Ureter (tissue), 1 donor: ENCODE results near the gene RAP1GAP2. TPM values are rescaled to one million over a fixed set of nuclear protein-coding genes. Genes with fewer than 3 reads are reported as not detected.
A peak's percentile ranks its signal among the peaks of the same experiment; 100 is the strongest.
"Not testable (repeated sequence)": the region's sequence is repeated elsewhere in the genome, so short reads cannot be mapped to it uniquely, and the experiment has no call there.

Source experiments
- DNase-seq: peaks from one replicate; pipeline ENCODE4 v3.0.0-alpha.2; 2020; ENCODE audit warnings: low spot score
- total RNA-seq: library from RNA; stranded (reverse); gene quantifications from one replicate; pipeline ENCODE4 v1.2.4, GENCODE V29; 2023
- donor health status: DM: yes; HTN: yes; CAD: no.

The RAP1GAP2 gene
- total RNA-seq, 1 donor from 2014 or later = 49.2 TPM

GRCh38 chr17:2814481-2815341 lies 18.5 kb downstream of the RAP1GAP2 start:
- peak; percentile 54 for DNase-seq

GRCh38 chr17:2815781-2816185 lies 19.5 kb downstream of the RAP1GAP2 start:
- DNase-seq = no peak

GRCh38 chr17:2816688-2817087 lies 20.4 kb downstream of the RAP1GAP2 start:
- DNase-seq = no peak

- not testable (repeated sequence) for DNase-seq
Measured at GRCh38 chr17:2819294-2819693, 23.1 kb downstream of the RAP1GAP2 start.

DNA sequence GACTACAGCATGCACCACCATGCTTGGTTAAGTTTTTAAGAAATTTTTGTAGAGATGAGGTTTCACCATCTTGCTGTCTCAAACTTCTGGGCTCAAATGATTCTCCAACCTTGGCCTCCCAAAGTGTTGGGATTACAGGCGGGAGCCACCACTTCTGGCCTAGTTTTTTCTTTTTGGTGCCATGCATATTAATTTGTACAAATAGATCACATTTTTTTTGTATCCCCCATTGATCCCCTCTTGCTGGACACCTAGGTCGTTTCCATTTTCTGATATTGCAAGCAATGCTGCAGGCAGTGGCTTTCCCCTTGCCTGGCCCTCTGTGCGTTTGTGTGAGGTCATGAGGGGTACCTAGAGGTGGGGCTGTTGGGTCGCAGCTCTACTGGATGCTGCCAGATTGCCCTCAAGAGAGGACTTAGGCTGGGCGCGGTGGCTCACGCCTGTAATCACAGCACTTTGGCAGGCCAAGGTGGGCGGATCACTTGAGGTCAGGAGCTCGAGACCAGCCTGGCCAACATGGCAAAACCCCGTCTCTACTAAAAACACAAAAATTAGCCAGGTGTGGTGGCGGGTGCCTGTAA lies 23.8 kb downstream of the RAP1GAP2 start:
- no peak for DNase-seq

- no peak for DNase-seq
Measured at GRCh38 chr17:2821868-2822267, 25.6 kb downstream of the RAP1GAP2 start.

- no peak for DNase-seq
Measured at GRCh38 chr17:2822358-2822757, 26.1 kb downstream of the RAP1GAP2 start.

GRCh38 chr17:2825253-2825970 lies 29.2 kb downstream of the RAP1GAP2 start:
- no peak for DNase-seq

- DNase-seq = peak; percentile 69
Measured at GRCh38 chr17:2828397-2829038, 32.3 kb downstream of the RAP1GAP2 start.

DNA sequence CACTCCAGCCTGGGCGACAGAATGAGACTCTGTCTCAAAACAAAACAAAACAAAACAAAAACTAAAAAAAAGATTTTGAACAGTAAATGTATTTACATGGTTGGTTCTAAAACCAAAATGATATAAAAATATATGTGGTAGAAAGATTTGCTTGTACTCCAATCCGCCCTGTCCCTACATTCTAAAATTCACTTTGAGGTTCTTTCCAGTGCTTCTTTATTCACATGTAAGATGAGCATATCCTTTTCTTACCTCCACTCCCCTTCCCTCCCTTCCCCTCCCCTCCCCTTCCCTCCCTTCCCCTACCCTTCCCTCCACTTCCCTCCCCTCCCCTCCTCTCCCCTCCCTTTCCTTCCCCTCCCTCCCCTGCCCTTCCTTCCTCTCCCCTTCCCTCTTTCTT lies 34.4 kb downstream of the RAP1GAP2 start:
- no peak for DNase-seq

DNA sequence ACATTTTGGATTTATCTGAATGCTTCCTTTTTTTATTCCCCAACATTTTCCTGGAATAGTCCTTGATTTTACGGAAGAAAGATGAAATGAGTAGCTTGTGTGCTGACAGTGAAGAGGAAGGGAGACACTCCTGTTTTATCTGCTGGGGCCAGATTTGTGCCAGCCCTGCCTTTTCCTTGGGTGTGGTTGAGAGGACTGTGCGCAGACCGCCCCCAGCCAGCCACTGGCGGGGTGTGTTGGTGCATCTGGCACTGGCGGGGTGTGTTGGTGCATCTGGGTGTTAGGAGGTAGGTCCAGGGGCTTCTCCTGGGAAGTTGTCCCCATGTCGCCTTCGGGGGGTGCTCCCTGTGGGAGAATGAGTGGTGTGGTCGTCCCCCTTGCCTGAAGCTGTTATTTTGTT lies 39.5 kb downstream of the RAP1GAP2 start:
- no peak for DNase-seq

- DNase-seq = no peak
Measured at GRCh38 chr17:2837147-2837561, 40.9 kb downstream of the RAP1GAP2 start.

DNA sequence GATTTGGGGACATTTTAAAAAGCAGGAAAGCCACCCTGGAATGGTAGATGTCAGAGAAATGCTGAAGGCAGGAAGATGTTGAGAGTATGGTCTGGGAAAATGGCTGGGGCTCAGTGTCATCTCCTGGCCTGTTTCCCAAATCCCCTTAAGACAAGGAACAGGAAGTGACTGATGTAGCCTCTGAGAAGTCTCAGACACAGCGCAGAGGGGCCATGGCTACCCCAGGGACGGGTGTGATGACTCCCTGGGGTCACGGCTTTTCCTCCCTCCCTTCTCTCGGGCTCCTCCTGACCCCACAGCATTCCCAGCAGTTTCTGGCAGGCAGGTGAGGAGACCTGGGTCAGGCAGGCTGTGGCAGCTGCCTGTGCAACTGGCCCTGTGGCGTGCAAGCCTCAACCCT lies 45.4 kb downstream of the RAP1GAP2 start:
- DNase-seq = no peak

- DNase-seq = no peak
Measured at GRCh38 chr17:2842464-2842863, 46.2 kb downstream of the RAP1GAP2 start.

GRCh38 chr17:2844416-2844815 lies 48.2 kb downstream of the RAP1GAP2 start:
- DNase-seq = no peak

DNA sequence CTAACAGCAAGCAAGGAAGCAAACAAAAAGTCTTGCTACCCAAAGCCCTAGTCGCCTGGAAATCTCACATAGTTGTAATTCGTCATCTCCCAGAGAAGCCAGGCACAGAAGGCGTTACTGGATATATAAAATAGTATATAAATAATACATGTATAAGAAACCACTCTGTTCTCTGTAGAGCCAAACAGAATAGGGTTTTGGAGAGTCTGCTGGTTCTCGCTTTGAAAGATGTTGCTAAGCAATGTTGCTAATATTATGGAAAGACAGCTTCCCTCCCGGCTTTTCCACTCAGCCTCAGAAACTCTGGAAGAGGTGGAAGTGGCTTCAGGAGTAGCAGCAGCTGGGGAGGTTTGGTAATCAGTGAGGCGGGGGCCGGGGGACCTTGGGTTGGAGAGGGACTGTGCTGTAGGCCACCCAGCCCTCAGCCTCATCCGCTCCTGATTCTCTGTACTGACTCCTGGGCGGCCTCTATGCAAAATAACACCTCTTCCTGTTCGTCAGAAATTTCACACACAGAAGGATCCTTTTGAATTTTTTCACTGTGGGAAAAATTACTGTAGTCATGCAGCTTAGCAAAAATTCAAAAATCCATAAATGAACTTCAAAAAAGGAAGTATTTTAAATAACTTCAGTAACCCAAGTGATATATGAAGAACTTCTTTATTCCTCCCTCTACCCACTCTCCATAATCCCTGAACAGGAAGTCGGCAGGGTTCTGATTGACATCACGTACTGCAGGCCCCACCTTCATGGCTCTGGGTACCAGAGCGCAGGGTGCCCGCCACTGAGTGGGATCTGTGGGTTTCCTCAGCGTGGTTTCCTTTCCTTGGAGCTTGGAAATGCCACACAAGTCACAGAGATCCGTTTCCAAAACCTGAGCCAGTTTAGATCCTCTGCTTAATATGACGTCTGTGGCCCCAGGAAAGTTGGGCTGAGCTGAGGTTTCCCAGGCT lies 51.4 kb downstream of the RAP1GAP2 start:
- no peak for DNase-seq

DNA sequence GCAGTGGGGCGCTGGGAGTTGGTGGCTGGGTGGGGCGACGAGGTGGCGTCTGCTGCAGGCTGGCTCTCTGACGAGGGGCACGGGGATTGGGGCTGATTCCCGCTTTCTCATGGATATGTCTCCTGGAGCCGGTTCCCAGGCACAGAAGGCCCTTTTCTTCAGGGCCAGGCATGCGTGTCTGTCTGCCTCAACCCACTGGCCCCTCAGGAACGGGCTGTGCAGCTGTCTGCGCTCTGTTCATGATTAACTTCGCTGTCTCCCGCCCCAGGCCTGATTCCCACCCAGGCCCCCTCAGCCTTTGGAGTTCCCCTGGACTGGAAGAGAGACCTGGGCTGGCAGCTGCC lies 53.1 kb downstream of the RAP1GAP2 start:
- DNase-seq = no peak

GRCh38 chr17:2850991-2851390 lies 54.8 kb downstream of the RAP1GAP2 start:
- DNase-seq = no peak

GRCh38 chr17:2851615-2852014 lies 55.4 kb downstream of the RAP1GAP2 start:
- DNase-seq = no peak

DNA sequence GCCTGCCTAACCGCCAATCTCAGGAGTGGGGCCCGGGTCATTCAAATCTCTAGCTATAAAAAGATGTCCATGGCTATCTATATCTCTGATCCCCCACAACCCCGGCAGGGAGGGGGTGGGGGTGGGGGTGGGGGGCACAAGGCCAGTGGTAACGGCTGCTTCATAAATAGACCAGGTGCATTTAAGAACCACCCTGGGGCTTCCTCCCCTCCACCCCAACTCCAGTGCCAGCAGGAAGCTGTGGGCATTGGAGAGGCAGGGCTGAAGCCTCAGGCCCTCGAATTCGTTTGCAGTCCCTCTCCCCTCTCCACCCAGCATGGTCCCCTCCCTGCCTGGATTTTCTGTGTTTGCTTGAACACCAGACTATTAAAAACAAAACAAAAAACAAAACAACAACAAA lies 56.0 kb downstream of the RAP1GAP2 start:
- no peak for DNase-seq

- DNase-seq = no peak
Measured at GRCh38 chr17:2852729-2853282, 56.6 kb downstream of the RAP1GAP2 start.
